NCI-H526 (cell line): Measurements from ENCODE around the gene ZNF493.

Experiments used
- DNase-seq, 2 experiments: peaks; one replicate each; lab custom pipeline; 2025; lab: John Stamatoyannopoulos, UW

ZNF493 gene

DNA sequence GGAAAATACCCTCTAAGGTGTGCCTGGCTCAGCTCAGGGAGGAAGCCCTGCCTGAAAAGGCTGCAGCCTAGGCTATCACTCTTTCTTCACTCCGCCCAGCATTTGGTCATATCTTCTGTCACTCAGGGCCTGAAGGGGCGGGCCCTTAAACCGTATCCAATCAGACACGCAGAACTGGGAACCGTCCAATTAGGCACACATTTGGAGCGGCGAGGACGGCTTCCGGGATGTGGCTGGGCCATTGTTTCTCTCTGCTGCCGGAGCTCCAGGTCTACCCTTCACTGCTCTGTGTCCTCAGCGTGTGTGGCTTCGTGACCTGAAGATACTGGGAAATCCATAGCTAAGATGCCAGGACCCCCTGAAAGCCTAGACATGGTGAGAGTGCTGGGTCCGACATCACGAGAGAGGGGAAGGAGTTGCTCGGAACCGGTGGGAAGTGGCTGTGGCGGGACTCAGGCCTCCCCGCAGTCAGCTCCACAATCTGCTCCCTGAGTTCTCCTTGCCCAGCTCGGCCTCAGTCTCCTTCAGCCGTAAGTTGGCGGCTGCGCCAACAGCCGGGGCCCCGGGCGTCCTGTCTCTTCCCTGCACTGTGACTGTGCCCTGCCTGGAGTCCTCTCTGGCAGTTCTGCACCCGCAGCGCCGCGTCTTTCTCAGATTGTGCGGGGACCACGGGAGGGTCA is at the start of gene ZNF493:
Gene ZNF493, plus strand, starts transcription at position 241 of the 680 bp plus-strand sequence. Its CDS starts 105 bp downstream, at position 346.
- DNase-seq: peak; percentile 87 to 93

DNA sequence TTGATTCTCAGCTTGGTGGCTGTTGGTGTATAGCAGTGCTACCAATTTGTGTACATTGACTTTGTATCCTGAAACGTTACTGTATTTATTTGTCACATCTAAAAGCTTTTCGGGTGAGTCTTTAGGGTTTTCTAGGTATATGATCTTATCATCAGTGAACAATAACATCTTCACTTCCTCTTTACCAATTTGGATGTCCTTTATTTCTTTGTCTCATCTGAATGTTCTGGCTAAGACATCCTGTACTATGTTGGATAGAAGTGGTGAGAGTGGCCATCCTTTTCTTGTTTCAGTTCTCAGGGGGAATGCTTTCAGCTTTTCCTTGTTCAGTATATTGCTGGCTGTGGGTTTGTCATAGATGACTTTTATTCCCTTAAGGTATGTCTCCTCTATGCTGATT is 44.1 kb upstream of the ZNF493 start:
- no peak for DNase-seq

DNA sequence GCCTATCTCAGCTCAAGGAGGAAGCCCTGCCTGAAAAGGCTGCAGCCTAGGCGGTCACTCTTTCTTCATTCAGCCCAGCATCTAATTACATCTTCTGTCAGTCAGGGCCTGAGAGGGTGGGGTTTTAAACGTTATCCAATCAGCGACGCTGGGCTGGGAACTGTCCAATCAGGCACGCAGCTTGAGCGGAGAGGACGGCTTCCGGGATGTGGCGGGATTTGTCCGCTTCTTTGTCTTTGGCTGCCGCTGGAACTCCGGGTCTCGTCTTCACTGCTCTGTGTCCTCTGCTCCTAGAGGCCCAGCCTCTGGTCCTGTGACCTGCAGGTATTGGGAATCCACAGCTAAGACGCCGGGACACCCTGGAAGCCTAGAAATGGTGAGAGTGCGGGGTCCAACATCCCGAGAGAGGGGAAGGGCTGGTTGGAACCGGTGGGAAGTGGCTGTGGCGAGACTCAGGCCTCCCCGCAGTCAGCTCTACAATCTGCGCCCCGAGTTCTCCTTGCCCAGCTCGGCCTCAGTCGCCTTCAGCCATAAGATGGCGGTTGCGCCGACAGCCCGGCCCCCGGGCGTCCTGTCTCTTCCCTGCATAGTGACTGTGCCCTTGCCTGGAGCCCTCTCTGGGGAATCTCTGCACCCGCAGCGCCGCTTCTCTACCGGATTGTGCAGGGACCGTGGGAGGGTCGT is 38.0 kb upstream of the ZNF493 start, which contains the start of gene ZNF738:
Gene ZNF738, plus strand, starts transcription at position 233 of the 684 bp plus-strand sequence. Its CDS starts 141 bp downstream, at position 374.
- peak; percentile 91 for DNase-seq

DNA sequence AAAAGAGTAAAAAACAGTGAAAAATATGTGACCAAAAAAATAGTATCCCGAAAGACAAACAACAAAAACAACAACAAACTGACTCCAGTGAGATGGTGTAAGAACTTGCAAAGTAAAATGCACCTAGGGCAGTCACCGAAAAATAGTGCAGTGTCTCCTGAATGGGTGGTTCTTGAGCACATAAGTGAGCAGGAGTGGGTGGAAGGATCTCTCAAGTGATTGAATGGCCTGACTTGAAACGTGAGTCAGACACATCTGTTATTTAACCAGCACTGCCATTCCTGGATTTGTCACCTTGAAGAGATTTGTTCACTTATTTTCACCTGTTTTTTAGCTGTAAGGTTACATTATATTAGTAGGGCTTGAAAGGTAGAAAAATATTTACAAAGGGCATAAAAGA is 34.6 kb upstream of the ZNF493 start:
- no peak for DNase-seq

DNA sequence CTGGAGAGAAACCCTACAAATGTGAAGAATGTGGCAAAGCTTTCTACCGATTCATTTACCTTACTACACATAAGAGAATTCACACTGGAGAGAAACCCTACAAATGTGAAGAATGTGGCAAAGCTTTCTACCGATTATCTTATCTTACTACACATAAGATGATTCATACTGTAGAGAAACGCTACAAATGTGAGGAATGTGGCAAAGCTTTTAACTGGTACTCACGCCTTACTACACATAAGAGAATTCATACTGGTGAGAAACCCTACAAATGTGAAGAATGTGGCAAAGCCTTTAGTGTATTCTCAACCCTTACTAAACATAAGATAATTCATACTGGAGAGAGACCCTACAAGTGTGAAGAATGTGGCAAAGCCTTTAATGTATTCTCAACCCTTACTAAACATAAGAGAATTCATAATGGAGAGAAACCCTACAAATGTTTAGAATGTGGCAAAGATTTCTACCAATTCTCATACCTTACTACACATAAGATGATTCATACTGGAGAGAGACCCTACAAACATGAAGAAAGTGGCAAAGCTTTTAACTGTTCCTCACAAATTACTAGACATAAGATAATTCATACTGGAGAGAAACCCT is 12.9 kb upstream of the ZNF493 start:
- DNase-seq: no peak

DNA sequence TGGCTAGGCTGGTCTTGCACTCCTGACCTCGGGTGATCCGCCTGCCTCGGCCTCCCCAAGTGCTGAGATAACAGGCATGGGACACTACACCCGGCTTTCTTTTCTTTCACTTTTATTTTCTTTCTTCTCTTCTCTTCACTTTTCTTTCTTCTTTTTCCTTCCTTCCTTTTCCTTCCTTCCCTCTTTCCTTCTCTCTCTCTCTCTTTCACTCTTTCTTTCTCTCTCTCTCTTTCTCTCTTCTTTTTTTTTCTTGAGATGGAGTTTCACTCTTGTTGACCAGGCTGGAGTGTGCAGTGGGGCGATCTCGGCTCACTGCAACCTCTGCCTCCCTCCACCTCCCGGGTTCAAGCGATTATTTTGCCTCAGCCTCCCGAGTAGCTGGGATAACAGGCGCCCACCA is 812 bp upstream of the ZNF493 start:
- no peak for DNase-seq

DNA sequence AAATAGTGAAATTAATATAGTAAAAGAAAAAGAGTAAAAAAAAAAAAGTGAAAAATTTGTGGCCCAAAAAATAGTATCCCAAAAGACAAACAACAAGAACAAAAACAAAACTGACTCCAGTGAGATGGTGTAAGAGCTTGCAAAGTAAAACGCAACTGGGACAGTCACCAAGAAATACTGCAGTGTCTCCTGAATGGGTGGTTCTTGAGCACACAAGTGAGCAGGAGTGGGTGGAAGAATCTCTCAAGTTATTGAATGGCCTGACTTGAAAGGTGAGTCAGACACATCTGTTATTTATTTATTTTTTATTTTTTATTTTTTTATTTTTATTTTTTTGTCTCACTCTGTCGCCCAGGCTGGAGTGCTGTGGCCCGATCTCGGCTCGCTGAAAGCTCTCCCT is 1.9 kb downstream of the ZNF493 start:
- DNase-seq: no peak

DNA sequence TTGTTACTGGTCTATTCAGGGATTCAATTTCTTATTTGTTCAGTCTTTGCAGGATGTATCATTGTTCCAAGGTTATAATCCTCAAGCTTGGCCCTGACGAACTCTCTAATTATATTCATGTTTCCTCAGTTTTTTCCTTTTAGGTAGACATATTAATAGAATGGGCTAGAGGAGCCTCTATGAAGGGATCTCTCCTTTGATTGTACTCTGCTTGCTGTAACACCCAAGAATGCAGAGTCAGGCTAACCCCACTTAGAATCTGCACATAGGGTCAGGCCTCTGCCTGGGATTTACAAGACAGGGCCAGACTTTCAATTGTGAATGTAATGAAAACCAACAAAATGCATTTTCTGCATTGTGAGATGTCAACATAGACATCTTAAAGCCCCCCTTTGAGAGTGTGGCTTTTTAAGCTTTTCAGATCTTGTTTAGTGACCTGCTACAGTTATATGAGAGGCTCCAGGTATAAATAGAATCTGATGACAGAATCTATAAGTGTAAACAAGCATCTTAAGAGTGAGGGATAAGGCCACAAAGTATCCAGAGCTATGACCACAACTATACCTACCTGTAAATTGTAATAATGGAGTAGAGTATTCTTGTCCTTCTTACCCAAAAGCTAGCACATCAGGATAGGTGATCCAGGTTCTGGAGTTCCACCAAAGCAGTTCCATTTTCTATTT is 5.5 kb downstream of the ZNF493 start:
- DNase-seq: no peak

DNA sequence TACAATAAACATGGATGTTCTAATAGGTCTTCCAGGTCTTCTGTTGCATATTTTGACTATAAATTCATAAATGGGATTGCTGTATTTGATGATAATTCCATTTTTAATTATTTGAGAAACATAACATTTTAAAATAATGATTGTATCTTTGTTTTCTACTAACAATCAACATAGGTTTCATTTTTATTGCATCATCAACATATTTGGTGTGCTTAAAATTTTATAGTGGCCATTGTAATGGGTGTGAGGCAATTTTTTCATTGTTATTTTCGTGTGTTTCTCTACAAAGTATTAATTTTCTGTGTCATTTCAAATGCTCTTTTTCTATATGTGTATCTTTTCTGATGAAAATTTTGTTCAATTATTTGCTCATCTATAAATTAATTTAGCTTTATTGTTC is 13.2 kb downstream of the ZNF493 start:
- no peak for DNase-seq

DNA sequence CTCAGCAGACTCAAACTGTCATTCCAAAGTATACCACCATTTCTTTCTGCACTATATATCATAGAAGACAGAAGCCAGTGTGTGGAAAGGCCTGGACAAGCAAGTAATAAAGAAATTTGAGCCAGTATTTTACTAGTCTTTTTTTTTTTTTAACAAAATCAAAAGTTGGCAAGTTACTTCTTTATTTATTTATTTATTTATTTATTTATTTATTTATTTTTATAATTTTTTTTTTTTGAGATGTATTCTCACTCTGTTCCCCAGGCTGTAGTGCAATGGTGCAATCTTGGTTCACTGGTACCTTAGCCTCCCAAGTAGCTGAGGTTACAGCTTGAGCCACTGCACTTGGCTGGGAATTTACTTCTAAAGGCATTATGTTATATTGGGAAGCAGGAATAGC is 25.3 kb downstream of the ZNF493 start:
- no peak for DNase-seq

DNA sequence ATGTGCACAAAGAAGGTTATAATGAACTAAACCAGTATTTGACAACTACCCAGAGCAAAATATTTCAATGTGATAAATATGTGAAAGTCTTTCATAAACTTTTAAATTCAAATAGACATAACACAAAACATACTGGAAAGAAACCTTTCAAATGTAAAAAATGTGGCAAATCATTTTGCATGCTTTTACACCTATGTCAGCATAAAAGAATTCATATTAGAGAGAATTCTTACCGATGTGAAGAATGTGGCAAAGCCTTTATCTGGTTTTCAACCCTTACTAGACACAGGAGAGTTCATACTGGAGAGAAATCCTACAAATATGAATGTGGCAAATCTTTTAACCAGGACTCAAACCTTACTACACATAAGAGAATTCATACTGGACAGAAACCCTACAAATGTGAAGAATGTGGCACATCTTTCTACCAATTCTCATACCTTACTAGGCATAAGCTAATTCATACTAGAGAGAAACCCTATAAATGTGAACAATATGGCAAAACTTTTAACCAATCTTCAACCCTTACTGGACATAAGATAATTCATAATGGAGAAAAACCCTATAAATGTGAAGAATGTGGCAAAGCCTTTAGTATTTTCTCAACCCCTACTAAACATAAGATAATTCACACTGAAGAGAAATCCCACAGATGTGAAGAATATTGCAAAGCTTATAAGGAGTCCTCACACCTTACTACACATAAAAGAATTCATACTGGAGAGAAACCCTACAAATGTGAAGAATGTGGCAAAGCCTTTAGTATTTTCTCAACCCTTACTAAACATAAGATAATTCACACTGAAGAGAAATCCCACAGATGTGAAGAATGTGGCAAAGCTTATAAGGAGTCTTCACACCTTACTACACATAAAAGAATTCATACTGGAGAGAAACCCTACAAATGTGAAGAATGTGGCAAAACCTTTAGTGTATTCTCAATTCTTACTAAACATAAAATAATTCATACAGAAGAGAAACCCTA is 26.4 kb downstream of the ZNF493 start:
- no peak for DNase-seq

DNA sequence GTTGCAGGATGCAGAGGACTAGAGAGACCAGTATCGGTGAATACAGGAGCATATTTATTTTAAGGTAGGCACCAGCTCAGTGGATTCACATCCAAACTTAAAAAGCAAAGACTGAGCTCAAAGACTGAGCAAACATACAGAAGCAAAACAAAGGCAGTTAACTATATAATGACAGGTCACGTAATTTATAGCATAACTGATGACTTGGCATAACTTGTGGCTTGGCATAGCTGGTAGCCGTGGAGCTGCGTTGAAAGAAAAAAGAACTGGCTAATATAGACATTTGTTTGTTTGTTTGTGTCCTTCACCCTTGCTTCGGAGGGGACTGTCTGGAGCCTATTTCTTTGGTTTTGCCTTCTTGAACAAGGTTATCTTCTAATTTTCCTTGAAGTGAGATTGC is 33.7 kb downstream of the ZNF493 start:
- no peak for DNase-seq

DNA sequence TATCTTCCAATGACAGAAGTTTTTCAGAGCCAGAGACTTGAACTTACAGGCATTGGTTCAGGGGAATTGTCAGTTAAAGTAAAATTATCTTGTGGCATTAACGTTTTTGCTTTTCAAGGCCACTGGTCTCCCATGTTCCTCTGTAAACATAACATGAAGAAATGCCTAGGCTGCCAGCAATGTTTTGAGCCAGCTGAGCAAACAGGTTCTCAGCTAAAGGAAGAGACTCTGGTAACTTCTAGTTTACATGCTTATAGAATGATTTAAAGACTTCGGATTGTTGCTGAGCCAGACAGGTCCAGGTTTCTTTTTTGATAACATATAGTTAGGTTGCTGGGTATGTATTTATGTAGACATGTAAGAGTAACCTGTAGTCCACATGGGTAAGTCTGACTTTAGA is 35.7 kb downstream of the ZNF493 start:
- no peak for DNase-seq

DNA sequence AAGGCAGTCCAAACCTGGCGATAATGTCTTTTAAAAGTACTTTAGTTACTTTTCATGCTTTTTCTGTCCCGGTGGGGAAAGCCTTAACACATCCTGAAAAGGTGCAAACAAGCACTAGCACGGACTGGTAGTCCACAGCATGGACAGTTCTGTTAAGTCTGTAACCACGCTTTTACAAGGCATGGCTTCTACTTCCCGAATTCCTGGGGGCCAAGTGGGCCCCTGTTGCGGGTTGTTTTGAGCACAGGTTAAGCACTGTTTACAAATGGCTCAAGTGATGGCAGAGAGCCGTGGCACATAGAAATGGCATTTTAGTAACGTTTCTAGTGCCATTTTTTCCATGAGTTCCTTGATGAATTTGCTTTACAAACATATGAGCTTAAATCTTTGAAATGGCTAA is 37.6 kb downstream of the ZNF493 start:
- DNase-seq: no peak

DNA sequence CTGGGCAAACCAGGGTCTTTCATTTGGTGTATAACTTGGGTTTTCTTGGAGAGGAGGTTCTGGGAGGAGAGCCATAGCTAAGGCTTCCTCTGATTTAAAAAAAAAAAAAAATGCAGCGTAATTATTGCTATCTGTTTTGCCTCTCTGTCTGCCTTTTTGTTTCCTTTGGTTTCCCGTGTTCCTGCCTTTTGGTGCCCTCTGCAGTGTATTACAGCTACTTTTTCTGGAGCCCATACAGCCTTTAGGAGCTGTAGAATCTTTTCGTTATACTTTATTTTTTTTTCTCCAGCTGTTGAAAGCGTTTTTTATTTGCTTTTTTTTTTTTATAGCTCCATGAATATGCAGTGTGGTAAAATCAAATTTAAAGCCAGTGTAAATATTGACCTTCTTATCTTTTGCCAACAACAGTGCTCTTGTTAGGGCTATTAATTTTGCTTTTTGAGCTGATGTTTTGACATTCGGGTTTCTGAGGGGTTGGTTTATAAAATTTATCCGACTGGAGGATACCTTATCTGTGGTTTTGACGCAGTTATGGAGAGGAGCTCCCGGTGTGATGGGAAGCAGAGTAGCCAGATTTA is 38.1 kb downstream of the ZNF493 start:
- DNase-seq: no peak

DNA sequence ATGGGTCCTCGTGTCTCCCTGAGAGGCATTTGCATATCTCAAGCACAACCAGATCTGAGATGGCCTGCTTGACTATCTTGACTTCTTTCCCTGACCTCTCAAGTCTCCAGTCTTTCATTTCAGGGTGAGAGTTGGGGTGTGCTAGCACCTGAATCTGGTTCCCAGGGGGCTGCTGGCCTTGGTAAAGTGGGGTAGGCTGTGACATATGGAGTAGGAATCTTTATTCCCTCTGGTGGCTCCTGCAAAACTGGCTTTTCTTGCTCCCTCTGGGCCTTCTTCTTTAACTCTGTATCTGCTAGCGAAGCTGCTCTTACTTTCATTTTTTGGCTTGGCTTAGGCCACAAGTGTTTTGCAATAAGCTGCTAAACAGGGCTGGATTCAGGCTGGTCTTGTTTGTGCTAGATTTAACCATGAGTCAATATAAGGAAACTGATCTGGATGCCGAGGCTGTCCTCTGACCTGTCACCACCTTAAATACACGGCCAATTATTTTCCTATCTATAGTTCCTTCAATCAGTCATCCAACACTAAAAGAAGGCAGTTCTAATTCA is 42.3 kb downstream of the ZNF493 start:
- DNase-seq: no peak

DNA sequence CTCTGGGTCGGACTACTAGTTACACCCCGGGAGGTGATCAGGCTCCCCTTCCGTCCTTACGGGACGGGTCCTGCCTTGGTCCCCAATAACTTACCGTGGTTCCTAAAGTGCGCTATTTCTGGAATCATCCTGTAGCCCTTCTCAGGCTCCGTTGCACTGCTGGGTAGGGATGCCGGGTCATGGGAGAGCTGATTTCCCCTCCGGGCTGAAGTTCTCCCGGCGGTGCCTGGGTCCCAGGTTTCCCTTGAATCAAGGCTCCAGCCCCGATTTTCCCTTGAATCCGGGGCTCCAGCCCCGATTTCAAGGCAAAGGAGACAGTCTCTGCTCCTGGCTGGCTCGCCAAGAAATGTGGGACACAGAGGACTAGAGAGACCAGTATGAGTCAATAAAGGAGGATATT is 43.4 kb downstream of the ZNF493 start:
- no peak for DNase-seq

DNA sequence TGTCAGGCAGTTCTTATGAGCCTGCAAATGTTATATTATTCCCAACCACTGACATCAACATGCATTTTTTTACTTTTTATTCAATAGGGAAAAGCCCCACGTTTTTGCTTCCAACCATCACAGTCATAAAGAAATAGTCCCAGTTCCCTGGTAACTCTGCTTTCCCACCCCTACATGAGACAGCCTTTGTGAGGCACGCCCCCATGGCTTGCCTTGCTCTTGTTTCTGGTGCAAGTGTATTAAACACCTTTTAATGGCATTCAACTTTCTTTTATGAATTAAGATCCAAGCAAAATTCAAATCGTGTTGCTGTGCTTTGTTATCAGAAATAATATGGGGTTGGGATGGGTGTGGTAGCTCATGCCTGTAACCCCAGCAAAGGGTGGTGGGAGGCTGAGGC is 54.3 kb downstream of the ZNF493 start:
- DNase-seq: no peak

DNA sequence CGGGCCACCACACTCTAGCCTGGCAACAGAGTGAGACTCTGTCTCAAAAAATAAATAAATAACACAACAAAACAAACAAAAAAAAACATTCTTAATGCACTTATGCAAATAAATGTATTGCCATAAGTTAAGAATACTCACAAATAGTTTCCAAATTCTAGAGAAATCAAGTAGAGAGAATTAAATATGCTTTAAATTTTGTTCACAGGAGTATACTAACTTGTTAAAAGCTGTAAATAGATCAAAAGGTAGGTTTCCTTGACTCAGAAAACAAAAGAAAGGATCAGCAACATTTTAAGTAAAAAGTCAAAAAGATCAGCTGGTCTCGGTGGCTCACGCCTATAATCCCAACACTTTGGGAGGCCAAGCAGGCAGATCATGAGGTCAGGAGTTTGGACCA is 58.0 kb downstream of the ZNF493 start:
- no peak for DNase-seq

DNA sequence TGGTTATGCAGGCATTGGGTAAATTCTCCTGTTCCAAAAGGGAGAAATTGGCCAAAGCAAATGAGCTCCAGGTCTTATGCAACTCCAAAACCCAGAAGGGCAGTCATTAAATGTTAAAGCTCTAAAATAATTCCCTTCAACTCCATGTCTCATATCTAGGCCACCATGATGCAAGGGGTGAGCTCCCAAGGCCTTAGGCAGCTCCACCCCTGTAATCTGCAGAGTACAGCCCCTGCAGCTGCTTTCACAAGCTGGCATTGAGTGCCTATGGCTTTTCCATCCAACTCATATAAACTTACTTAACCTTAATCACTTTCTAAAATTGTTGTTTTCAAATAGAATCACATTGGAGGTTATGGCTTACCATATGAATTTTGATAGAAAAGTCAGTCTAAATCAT is 63.8 kb downstream of the ZNF493 start:
- DNase-seq: no peak

DNA sequence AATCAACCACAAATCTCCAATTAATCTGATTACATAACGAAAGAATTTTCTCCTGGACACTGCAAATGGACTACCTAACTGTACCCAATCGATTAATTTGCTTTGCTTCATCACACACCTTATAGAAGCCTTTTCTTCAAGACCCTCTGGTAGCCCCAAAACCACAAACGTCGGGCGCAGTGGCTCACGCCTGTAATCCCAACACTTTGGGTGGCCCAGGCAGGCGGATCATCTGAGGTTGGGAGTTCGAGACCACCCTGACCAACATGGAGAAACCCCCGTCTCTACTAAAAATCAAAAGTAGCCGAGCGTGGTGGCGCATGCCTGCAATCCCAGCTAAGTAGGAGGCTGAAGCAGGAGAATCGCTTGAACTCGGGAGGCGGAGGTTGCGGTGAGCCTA is 65.6 kb downstream of the ZNF493 start:
- no peak for DNase-seq
